GM23338 (cell line): Measurements from ENCODE around the gene TYW3. TPM values are rescaled to one million over a fixed set of nuclear protein-coding genes. Genes with fewer than 3 reads are reported as not detected.

Experiments used
- CREB1 ChIP-seq: fragments of 250-450 bp; sonication (Bioruptor Pico); IDR thresholded peaks from 2 replicates; pipeline ENCODE4 v1.5.0; 2020; ENCODE audit warnings: low read depth, mild to moderate bottlenecking, moderate library complexity
- NANOG ChIP-seq: IDR thresholded peaks from 2 replicates; pipeline ENCODE4 v1.6.1; 2016; ENCODE audit warnings: antibody characterized with exemption, borderline replicate concordance
- REST ChIP-seq: IDR thresholded peaks from one replicate; pipeline ENCODE4 v1.6.1; 2018; ENCODE audit warnings: antibody characterized with exemption; ENCODE audit not compliant: unreplicated experiment
- ZNF114 ChIP-seq: fragments of 250-450 bp; sonication (Bioruptor Pico); IDR thresholded peaks from 2 replicates; pipeline ENCODE4 v1.5.0; 2020; ENCODE audit warnings: mild to moderate bottlenecking, moderate library complexity
- polyA plus RNA-seq: library from polyadenylated mRNA; unstranded; fragments of >200 nt; fragmentation: Nextera tagmentation; extraction: Ambion mirVana; gene quantifications from 2 replicates; pipeline ENCODE4 v1.2.1, GENCODE V29; 2016
- total RNA-seq: library from RNA; depleted of rRNA; stranded (reverse); fragments of >200 nt; shearing (Covaris generic); gene quantifications from 2 replicates; pipeline ENCODE4 v1.2.3, GENCODE V29; 2014
- TF ChIP-seq, protein P1 (sequence below): fragments of 250-450 bp; sonication (Bioruptor Pico); IDR thresholded peaks from 2 replicates; pipeline ENCODE4 v1.5.0; 2020; ENCODE audit warnings: mild to moderate bottlenecking, moderate library complexity

Gene TYW3
- total and polyA plus RNA-seq, 2 experiments from 2014 or later = 29.6 to 66.8 TPM

- TF ChIP-seq REST (no peak), NANOG (no peak), ZNF114 (CRISPR knock-in tag) (no peak), CREB1 (CRISPR knock-in tag) (no peak)
- TF ChIP-seq, protein P1, sequence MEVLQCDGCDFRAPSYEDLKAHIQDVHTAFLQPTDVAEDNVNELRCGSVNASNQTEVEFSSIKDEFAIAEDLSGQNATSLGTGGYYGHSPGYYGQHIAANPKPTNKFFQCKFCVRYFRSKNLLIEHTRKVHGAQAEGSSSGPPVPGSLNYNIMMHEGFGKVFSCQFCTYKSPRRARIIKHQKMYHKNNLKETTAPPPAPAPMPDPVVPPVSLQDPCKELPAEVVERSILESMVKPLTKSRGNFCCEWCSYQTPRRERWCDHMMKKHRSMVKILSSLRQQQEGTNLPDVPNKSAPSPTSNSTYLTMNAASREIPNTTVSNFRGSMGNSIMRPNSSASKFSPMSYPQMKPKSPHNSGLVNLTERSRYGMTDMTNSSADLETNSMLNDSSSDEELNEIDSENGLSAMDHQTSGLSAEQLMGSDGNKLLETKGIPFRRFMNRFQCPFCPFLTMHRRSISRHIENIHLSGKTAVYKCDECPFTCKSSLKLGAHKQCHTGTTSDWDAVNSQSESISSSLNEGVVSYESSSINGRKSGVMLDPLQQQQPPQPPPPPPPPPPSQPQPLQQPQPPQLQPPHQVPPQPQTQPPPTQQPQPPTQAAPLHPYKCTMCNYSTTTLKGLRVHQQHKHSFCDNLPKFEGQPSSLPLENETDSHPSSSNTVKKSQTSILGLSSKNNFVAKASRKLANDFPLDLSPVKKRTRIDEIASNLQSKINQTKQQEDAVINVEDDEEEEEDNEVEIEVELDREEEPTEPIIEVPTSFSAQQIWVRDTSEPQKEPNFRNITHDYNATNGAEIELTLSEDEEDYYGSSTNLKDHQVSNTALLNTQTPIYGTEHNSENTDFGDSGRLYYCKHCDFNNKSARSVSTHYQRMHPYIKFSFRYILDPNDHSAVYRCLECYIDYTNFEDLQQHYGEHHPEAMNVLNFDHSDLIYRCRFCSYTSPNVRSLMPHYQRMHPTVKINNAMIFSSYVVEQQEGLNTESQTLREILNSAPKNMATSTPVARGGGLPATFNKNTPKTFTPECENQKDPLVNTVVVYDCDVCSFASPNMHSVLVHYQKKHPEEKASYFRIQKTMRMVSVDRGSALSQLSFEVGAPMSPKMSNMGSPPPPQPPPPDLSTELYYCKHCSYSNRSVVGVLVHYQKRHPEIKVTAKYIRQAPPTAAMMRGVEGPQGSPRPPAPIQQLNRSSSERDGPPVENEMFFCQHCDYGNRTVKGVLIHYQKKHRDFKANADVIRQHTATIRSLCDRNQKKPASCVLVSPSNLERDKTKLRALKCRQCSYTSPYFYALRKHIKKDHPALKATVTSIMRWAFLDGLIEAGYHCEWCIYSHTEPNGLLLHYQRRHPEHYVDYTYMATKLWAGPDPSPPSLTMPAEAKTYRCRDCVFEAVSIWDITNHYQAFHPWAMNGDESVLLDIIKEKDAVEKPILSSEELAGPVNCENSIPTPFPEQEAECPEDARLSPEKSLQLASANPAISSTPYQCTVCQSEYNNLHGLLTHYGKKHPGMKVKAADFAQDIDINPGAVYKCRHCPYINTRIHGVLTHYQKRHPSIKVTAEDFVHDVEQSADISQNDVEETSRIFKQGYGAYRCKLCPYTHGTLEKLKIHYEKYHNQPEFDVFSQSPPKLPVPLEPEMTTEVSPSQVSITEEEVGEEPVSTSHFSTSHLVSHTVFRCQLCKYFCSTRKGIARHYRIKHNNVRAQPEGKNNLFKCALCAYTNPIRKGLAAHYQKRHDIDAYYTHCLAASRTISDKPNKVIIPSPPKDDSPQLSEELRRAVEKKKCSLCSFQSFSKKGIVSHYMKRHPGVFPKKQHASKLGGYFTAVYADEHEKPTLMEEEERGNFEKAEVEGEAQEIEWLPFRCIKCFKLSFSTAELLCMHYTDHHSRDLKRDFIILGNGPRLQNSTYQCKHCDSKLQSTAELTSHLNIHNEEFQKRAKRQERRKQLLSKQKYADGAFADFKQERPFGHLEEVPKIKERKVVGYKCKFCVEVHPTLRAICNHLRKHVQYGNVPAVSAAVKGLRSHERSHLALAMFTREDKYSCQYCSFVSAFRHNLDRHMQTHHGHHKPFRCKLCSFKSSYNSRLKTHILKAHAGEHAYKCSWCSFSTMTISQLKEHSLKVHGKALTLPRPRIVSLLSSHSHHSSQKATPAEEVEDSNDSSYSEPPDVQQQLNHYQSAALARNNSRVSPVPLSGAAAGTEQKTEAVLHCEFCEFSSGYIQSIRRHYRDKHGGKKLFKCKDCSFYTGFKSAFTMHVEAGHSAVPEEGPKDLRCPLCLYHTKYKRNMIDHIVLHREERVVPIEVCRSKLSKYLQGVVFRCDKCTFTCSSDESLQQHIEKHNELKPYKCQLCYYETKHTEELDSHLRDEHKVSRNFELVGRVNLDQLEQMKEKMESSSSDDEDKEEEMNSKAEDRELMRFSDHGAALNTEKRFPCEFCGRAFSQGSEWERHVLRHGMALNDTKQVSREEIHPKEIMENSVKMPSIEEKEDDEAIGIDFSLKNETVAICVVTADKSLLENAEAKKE (CRISPR knock-in tag) = no peak
These were observed 66.2 kb downstream of the TYW3 start (continued) for GRCh38 chr1:74799119-74799657.
